MM.1S (cell line): Measurements from ENCODE around the gene CYB5D1.

Source experiments
- CTCF ChIP-seq: fragments of 300-600 bp; sonication (generic); IDR thresholded peaks from 2 replicates; pipeline ENCODE4 v1.5.1; 2016; ENCODE audit warnings: antibody characterized with exemption, low read length, mixed read lengths
- EZH2 ChIP-seq: fragments of 300-600 bp; sonication (generic); optimal IDR thresholded peaks from 2 replicates; pipeline ENCODE3; 2017; ENCODE audit warnings: low read depth, mild to moderate bottlenecking, antibody characterized with exemption, low read length, mixed read lengths

GRCh38 chr17:7893187-7893880 is 35.5 kb downstream of the CYB5D1 start:
- TF ChIP-seq CTCF = no peak
- TF ChIP-seq EZH2 = no peak
